Measurements from ENCODE around the gene SPOCK1.

SPOCK1 gene

DNA sequence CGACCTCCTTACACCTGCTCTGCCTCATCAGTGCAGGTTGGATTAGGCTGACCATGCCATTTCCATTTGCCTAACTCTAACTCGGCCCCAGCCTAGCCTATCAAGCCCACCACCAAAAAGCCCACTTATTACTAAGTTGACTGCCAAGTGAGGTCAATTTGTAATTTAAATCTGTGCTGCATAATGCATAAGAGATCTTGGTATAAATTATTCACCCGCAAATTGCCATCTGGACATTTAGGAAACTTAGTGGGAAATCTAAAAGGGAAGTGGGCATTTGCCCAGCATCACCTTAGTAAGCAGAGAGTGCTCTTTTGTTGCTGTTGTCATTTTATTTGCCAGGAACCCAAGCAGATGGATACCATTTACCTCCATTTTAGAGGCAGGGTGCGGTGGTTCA lies 143.0 kb downstream of the SPOCK1 start:
- DNase-seq: no peak

DNA sequence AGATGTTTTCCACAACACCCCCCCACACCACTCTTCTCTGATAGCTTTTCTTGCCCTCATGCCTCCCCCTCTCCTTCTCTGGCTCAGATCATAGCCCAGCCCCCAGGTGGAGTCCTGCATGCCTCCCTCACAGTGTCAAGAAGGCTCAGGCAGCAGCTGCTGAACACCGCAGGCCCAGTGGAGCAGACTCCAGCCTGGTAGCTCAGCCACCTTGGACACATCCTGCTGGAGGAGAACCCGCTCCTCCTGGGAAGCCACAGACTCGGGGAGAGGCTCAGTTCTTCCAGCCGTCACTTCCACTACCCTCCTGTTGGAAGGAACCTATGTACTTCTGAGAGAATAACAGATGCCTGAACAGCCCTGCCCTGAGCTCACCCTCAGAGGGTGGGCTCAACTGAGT lies 143.4 kb downstream of the SPOCK1 start:
- no peak for DNase-seq

DNA sequence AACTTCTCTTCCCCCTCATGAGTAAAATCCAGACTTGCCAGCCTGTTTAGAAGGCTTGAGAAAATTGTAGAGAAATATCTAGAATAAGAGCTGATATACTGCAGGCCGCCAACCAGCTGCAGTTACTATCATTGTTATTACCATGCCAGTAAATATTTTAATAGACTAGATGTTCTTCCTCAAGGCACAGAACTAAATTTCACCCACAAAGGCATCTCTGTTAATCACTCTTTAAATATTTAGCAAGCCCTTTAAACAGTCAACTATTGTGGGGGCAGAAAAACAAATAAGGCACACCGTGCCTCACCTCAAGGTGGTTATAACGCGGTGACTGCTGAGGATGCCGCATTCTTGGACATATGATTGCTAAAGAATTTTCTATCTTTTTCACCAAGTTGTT lies 147.0 kb downstream of the SPOCK1 start:
- DNase-seq: no peak

DNA sequence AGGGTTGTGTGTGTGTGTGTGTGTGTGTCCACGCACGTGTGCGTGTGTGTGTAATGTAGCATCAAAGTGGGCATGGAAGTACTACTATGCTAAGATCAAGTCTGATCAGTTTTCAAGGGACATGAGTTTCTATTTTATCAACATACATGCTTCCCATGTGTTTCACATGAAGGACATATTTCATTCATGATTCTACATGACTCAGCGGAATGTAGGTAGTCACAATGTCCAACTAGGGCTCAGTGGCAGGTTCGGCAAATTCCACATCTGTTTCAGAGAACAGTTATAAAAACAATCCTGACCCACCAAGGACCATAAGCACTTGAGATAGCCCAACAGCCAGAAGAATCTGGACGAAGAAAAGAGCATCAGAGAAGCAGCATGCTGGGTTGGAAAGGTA lies 148.3 kb downstream of the SPOCK1 start:
- DNase-seq: no peak

DNA sequence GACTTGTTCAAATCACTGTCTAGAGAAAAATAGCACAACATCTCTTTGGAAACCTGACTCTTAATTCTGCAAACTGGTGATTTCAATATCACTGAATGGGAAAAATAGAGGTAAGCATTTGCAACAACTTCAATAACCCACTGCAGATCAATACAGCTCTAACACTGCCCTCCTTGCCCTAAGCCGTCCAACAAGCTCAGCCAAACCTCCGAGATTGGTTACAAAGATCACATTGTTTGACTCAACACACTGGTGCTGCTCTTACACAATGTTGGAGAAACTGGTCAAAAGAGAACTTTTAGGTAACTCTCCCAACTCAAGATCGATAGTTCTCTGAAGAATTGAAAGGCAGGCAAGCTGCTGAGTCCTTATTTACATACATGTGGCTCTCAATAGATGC lies 150.4 kb downstream of the SPOCK1 start:
- DNase-seq: no peak

DNA sequence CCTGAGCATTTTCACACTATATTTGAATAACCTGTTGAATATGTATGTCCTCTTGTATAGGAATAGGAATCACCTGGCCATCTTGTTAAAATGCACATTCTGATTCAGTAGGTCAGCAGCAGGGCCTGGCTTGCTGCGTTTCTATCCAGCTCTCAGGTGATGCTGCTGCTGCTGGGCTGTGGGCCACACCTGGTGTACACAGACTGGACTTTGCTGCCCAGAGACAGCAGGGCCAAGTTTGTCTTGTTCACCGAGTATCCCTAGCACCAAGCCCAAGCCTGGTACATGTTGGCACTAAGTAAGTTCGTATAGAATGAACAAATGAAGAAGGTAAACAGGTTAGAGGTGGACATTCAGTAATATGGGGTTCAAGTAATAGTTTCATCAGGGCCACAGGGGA lies 151.3 kb downstream of the SPOCK1 start:
- no peak for DNase-seq

DNA sequence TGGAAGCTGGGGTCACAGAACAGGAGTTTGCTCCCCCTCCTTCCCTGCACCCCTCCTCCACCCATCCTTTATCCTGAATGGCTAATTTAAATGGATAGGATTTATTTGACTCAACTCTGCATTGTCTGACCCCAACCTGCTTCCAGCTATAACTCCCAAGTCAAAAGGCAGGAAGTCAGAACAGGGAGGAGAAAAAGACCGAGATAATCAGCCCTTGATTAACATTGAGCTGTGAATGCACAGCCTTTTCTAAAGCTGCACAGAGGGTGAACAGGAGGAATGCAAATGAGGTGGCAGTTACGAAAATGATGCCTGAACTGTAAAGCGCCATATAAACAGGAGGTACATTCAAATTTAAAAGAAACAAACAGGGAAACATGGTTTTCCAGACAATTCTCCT lies 152.8 kb downstream of the SPOCK1 start:
- DNase-seq: no peak

DNA sequence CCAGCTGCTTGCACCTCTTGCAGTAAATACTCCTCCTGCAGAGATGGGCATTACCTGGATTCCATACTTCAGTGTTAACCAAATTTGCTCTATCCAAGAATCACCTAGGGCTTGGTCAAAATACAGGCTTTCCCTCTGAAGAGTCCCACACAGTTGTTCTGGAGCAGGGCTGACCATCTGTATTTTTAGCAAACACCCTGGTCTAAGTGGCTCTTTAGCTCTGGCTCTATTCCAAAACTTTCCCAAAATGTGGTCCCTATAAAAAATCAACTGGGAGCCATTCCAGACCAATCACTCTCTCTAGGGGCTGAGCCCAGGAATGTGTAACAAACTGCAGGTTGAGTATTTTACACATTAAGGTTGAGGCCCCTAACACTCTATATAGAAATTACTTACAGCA lies 153.7 kb downstream of the SPOCK1 start:
- no peak for DNase-seq

DNA sequence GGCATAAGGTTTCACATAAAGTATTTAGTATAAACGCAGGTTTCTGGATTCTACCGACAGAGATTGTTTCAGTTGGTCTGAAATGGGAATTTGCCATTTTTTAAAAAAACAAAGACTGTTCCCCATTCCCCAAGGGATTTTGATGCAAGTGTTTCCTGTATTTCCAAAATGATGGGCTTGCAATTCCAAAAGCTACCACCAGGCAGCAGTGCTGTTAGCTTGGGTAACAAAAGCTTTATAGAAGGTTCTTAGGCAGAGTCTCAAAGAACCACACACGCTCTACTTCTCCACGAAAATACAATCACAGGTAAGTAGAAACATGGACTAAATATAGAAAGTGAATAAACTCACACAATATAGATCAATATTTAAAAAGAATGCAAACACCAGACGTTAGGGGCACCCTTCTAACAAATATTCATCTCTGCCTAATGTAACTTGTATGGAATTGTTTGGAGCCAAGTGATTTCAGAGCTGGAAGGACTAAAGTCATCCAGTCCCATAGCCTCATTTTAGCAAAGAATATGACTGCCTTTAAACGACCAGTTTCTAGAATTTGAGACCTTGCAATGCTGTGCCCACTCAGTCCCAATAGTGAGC lies 154.3 kb downstream of the SPOCK1 start:
- DNase-seq: peak; percentile 36

DNA sequence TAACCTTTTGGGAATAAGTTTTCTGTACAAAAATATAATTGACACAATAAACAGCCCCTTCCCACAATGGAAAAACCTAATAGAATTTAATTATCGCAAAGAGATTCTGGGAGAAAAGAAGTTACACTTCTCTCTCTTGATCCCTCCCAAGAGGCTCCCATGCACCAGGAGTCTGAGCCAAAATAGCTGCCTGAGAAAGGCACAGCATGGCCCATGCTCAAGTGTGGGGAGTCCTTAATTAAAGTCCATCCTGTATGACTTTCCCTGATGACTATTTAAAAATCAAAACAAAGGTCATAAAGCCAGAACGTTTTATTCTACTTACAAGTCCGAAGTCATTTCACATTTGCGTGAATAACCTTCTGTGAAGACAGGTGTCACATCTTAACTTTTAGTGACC lies 155.1 kb downstream of the SPOCK1 start:
- no peak for DNase-seq

DNA sequence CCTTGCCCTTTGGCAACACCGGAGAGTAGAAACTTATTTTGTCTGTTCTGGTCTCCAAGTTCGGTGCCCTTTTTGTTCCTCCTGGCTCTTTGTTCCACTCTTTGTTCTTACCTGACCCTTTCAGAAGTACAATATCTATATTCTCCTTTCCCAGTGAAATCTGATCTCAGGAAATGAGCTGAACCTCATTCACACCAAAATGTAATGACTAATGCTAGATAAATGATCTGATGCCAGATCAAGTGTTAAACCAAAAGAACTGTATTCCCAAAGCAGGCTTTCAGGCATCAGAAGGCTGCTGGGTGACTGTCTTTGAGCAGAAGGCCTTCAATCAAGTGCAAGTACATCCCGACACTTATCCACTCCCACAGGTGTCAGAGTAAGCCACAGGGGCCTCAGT lies 156.4 kb downstream of the SPOCK1 start:
- DNase-seq: no peak

DNA sequence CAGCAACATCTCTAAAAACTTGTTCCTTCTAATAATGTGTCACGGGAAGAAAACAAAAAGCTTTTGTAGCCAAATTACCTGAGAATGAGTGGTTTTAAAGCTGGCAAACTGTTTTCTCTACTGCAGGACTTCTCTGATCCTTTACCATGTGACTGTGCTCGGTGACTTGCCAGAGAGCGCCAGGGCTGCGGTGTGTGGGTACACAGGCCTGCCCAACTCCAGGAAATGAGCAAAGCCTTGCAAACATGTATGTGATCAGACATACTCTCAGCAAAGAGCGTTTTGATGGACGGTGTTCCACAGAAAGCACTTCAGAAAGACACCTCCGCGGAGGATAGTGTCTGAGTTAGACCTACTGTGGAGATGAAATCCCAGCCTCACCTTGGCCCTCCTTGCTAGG lies 157.3 kb downstream of the SPOCK1 start:
- DNase-seq: no peak

DNA sequence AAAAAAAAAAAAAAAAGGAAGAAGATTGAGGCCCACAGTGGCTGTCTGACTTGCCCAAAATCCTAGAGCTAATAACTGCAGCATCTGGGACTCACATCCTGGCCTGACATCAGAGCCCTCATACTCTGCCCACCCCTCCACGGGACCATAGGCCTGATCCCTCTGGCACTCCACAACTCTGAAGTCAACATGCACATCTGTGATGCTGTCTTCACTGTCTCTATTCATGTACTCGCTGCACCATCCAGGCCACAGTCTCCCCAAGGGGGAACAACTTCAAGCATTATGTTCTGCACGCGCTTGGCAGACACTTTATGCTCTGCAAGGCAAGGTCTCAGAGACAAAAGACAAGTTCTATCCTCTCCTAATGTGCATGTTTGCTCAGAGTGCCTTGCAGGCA lies 158.2 kb downstream of the SPOCK1 start:
- DNase-seq: no peak

DNA sequence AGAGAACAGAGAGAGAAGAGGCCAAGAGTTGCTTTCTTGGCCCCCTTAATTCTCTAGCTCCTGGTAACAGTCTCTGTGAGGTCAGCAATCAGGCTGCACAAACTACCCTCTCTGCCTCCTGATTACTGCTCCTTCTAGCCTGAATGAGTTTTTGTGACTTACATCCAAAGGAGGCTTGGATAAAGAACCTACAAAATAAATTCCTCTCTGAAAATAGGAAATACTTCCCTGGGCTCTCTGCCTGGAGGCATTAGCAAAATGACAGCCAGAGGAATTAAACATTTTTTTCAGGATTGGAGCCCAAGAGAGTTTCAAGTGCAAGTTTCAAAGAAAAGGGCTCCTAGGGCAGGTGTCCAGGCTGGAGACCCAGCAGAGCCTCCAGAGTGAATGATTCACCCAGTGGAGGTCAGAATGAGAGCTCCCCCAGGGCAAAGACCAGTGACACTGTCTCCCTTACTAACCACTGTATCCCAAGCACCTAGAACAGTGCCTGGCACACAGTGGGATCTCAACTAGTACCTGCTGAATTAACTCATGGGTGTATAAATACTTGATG lies 162.5 kb downstream of the SPOCK1 start:
- no peak for DNase-seq

DNA sequence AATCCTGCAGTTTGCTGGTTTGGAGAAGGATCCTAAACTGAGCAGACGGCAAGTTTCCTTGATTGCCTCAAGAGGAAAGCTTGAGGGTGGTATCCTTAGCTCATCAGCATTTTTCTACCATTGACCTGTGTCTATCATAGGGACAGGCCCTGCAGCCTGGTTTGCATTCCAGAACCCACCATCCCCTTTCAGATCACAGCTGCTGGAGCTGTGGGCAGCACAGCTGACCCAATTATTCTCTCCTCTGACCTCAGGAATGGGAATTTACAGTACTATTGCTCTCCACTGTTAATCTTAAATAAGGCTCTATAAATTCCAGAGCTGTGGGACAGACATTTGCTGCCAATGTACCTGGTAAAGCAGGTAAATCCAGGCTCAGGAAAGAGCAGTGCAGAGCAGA lies 163.0 kb downstream of the SPOCK1 start:
- no peak for DNase-seq

DNA sequence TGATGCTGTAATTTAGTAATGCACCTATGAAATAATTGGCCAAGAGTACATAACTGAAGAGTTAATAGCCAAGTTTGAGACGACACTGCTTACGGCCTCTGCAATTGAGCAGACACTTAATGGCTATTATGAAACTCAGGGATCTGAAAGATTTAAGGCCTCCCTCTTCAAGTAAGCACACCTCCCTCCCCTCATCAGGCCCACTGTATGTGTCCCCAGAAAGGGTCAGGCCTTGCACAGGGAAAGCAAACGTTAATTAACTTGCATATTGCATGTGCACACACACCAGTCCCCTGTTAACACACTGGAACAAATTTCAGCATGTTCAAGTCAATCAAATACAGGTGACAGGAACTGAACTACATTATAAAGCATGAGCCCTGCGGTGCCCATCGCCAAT lies 163.6 kb downstream of the SPOCK1 start:
- no peak for DNase-seq

DNA sequence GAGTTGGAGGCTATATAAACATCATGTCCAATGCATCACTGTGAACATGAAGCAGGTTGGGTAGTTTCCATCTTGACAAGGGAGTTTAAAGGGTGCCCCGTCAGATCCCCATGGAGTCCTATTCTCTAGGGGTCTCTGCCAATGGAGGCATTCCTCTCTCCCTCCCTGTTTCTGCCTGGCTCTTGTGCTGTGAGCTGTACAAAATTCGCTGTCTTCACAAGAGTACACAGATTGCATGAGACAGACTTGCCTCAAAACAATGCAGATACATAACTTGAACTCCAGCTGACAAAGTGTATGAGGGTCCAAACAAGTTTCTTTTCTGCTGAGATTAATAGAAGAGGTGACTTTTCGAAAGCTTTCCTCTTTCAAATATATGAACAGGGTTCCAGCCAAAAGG lies 165.2 kb downstream of the SPOCK1 start:
- no peak for DNase-seq

DNA sequence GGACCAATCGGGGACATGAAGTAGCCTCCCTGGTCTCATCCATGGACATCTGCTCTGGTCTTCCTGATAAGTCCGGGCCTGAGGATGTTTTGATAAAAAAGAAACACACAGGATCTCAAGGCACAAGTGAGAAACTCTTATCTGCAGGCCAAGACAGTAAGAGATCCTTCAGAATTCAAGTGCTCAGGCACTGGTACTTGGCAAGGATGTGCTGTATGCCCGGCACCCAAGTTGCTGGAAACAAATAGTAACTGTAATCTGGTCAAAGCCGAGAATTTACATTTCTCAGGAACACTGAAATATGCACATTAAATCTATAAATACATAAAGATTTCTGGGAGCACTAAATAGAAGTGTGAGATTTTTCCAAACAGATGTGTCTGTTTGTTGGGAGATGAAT lies 165.7 kb downstream of the SPOCK1 start:
- DNase-seq: no peak

DNA sequence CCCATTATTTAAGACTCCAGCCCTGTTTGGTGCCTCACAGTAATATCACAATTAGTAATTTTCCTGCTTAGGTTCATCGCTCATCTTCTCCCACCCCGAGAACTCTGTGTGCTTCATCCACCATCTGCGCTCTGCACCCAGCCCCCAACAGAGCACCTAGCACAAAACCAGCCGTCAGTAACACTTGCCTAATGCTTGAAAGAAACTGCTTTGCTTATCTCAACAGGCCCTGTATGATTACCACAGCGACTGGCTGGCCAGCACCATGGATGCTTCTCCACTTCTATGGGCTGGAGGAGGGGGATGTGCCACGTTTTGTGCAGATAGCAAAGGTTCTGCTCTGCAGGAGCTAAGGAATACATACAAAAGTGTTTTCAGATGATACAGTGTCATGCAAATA lies 166.8 kb downstream of the SPOCK1 start:
- no peak for DNase-seq

DNA sequence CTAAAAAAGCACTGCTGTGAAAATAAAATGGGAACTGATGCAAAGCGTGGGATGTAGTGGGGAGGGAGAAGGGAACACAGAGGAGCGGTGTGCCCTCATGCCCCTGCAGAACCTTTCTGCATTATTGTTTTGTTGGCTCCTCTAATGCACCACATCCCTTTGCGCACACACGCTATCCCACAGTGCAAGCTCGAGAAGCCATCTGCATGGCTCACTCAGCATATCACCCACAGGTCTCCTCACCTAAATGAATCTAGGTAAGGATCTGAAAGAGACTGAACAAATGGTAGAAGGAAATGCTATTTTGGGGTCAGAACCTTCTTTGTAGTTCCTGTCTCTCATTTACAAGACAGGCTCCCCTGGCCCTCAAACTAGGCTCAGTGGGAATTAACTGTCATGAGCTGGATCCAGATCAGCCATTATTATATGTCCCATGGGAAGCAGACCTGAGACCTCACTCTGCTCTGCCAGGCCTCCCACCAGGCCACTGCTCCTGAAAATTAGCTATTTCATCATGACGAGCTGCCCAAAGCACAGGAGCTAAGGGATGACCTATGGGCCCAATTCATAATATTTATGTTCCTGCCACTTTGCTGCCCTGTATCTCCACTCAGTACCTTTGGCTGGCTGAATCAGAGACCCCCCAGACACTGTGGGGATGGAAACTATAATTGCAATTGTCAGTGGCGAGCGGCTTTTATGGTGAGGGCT lies 169.4 kb downstream of the SPOCK1 start:
- DNase-seq: no peak

DNA sequence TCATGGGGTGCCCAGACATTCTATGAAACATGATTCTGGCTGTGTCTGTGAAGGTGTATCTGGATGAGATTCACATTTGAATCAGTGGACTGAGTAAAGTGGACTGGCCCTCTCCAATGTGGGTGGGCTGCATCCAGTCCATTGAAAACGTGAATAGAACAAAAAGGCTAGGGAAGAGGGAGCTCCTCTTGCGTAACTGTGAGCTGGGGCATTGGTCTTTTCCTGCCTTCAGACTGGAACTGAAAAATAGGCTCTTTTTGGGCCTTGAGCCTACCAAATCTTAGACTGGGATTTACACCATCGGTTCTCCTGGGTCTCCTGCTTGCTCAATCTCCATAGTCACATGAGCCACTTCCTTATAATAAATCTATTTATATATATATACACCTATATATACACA lies 170.1 kb downstream of the SPOCK1 start:
- no peak for DNase-seq

DNA sequence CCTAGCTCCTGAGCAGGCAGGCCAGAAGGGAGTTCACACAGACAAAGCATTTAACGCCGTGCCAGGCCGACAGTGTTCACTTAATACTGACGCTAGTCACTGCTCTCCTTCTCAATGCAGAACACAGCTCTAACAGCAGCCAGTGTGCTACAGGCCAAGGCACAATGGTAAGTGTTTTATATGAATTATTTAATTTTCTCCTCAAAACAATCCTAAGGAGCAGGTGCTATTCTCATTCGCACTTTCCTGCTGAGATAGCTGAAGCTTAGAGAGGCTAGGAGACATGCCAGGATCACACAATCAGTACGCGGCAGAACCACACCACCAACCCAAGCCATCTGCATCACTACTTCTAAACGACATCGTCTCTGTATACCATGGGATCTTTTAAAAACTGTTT lies 170.7 kb downstream of the SPOCK1 start:
- no peak for DNase-seq

DNA sequence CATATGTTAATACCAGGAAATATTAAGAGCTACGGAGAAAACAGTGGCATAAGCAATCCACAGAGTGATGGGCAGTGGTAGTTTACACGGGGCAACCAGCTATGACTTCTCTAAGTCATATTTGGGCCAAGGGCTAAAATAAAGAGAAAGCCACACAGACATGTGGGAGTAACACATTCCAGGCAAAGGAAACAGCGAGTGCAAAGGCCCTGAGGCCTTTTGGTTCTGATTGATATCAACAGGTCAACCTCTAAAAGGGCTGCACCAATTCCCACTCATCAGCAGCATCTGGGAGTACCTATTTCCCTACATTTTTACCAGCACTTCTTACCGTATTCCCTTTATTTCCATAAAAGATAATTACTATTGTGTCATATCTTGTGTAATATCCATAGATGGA lies 173.4 kb downstream of the SPOCK1 start:
- DNase-seq: no peak

DNA sequence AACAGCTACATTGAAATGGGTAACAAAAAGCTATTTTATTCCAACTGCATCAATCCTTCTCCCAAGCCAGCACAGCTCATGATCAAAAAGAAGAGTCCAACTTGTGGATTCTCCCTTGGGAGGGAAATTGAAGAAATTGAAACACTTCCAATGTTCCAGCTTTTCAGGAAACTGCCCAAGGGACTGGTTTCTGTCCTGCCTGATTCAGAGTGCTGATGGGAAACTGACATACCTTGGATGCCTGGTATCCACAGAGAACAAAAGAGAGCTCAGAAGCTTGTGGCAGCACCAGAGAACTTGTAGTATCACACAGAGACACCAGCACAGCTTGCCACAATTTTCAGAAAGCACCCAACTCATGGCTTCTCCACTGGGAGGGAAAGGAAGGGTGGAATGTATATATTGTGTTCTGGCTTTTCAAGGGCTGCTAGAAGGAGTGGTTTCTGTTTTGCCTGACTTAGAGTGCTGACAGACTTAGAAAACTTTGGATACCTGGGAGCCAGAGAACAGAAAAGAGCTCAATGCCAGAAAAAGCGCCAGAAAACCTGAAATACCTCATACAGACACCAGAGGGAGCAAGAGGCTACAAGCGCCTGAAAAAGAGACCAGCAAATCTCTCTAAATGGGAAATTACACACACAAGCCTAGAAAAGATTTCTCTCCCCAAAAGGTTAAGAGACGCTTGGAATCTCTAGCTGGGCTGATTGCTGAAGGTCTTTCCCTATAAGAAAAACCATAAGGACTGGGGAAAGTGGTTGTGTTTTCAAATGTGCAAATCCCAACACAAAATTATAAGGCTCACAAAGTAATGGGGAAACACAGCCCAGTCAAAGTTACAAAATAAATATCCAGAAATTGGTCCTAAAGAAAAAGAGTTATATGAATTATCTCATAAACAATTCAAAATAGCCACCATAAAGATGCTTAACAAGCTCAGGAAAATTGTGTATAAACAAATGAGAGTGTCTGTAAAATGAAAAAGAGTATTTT lies 178.8 kb downstream of the SPOCK1 start:
- peak; percentile 15 for DNase-seq
